Activated CD8-positive, alpha-beta memory T cell treated with anti-CD3 and anti-CD28 coated beads for 24 hours (primary cell): ENCODE data around the gene AKAP9.
"Not testable (repeated sequence)": the region's sequence is repeated elsewhere in the genome, so short reads cannot be mapped to it uniquely, and the experiment has no call there.

ENCODE experiments used
- DNase-seq: peaks from one replicate; pipeline ENCODE4 v3.0.0-alpha.2; 2020

Gene AKAP9

DNA sequence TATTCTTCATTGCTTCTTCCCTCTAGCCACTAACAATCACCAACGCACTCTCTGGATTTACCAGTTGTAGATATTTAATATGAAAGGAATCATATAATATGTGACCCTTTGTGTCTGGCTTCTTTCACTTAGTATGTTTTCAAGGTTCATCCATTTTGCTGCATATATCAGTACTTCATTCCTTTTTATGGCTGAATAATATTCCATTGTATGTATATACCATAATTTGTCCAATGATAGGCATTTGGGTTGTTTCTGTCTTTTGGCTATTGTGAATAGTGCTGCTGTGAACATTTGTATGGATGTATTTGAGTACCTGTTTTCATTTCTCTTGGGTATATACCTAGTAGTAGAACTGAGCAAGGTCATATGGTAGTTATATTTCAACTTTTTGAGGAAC lies 7.3 kb downstream of the AKAP9 start:
- no peak for DNase-seq

DNA sequence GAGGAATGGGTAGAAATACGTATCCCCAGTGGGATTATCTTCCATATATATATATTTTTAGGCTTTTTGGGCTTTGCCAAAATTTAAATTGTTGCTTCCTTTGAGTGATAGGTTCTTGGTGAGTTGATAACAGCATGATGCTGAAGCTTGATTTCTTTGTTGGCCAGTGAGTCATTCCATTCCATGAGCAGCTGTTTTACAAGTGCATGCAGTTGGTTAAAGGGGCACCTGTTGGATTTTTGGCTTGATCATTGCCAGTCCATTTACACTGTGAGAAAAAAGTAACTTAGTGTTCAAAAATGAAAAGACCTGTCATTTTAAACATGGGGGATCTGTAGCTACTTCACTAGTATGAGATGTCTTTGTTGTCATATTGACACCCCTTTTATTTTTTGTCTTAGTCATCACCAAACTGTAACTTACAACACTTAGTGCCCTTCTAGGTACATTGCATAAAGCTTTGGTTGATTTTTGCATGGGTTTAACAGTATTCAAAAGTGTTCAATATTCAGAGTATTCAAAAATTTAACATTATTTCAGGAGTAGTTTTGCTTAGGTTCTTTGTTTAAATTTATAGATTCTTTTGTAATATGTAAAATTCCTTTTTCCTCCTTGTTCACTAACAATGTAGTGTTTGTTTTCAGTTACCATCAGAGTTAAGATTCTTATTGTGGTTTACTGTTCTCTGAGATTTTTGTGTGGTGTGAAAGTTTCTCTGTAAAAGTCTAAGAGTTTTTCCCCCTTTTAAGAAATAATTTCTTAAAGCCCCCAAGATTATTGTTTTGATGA lies 8.8 kb downstream of the AKAP9 start:
- DNase-seq = no peak

DNA sequence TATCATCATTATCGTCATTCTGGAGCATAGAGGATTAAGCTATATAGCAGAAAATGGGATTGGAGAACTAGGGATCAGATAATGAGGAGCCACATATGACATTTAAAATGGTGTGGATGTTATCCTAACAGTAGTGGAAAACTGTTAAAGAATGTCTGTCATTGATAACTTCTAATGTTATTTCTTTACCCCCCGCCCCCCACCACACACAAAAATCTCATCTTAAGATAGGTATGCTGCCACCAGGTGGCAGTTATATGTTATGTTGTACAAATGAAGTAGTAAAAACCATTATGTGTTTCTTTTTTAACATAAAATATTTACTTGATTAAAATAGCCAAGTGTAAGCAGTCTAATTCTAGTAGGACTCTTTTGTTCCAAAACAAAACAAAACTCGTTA lies 13.0 kb downstream of the AKAP9 start:
- DNase-seq = no peak

DNA sequence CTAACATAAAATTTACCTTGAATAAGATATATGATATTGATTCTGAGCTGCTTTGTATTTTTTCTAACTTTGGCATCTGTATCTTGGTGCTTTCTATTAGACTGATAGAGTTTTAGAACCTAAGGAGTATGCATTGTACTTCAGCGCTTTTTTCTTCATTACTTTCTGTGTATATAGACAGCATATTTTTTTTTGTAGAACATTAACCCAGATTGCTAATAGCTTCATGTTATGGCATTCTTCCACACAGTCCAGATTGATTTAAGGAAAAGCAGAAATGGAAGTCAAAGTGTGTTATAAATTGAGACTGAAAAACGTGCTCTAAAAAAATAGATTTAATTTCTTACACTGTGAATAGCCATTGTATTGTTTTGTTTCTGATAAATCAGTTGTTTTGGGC lies 15.8 kb downstream of the AKAP9 start:
- not testable (repeated sequence) for DNase-seq

DNA sequence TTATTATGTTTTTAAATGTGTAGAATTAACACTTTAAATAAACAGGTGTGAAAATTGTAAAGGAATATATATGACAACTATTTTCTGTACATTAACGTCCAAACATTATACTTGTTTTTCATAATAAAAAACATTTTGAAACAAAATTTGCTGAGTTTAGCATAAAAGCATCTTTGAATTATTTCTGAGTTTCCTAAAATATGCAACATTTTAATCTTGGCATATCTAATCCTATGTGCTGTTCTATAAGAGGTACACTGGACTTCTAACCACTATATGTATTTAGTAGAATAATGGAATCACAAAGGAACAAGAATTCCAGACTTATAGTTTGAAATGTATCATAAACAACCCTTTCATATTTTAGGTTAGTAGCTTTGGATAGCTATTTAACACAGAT lies 16.6 kb downstream of the AKAP9 start:
- no peak for DNase-seq

DNA sequence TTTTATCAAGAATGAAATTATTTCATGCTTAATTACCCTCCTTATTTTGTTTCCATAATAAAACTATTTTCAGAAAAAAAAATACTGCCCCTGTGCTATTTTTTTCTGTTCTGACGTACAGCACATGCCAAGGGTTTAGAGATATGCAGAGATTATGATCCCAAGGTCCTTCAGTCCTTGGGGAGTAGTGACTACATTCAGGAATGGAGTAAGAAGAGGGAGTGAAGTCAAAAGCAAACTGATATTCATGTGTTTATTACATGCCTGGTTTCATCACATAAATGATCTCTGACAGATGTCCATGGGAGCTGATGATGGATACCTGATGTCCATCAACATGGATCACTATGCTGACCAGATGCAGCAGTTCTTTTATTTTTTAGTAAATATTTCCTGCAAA lies 17.2 kb downstream of the AKAP9 start:
- no peak for DNase-seq

DNA sequence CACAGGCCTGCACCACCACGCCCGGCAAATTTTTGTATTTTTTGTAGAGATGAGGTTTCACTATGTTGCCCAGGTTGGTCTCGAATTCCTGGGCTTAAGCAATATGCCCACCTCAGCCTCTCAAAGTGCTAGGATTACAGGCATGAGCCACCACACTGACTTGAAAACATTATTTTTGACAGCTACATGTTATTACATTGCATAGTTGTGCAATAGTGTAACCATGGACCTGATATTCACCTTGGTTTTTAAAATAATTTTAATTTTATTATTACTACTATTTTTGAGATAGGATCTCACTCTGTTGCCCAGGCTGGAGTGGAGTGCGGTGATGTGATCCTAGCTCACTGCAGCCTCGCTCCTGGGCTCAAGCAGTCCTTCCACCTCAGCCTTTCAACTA lies 18.4 kb downstream of the AKAP9 start:
- DNase-seq = no peak

DNA sequence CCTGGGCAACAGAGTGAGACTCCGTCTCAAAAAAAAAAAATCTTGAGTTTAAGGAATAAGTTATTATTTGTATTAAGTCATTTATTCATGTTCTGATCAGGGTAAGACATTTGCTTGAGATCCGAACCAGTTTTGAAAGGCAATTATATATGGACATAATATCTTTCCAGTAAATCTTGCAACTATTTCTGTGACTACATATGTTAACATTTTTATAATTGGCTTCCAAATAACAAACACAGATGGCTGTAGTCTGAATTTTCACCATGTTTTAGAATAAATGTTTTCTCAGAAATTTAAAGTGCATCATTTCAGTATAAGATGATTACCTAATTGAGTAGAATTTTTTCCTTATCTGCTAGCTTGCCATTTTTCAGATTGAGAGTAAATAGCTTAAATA lies 21.2 kb downstream of the AKAP9 start:
- no peak for DNase-seq

DNA sequence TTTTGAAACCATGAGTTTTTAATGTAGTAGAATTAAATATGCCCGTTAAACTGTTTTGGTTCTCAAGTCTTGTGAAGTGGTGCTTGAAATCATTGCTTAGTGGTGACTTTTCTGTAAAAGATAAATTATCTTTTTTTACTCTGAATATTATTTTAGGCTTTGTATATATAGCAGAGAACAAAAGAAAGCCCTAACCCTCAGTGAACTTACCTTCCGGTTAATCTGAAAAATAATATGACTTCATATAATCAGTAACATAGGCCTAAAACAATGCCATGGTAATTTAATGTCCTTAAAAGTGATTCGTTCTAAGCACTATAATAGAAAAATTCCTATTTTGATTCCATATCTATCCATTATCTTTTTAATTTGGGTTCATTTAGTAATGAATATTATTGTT lies 21.8 kb downstream of the AKAP9 start:
- DNase-seq = no peak

DNA sequence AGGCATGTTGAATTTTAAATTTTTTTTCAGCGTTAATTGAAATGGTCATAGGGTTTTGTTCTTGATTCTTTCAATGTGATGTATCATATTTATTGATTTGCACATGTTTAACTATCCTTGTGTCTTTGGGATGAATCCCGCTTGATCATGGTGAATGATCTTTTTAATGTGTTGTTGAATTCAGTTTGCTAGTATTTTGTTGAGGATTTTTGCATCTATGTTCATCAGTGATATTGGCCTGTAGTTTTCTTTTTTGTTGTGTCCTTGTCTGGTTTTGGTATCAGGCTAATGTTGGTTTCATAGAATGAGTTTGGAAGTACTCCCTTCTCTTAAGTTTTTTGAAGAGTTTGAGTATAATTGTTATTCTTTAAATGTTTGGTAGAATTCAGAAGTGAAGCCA lies 26.9 kb downstream of the AKAP9 start:
- not testable (repeated sequence) for DNase-seq

DNA sequence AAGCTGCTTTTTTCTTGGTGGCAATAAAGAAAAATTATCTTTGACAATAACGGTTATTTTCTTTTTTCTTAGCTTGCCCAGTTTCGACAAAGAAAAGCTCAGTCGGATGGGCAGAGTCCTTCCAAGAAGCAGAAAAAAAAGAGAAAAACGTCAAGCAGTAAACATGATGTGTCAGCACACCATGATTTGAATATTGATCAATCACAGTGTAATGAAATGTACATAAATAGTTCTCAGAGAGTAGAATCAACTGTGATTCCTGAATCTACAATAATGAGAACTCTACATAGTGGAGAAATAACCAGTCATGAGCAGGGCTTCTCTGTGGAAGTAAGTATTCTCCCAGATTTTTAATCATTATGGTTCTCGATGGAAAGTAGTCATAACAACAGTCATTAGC lies 33.0 kb downstream of the AKAP9 start:
- DNase-seq = no peak

DNA sequence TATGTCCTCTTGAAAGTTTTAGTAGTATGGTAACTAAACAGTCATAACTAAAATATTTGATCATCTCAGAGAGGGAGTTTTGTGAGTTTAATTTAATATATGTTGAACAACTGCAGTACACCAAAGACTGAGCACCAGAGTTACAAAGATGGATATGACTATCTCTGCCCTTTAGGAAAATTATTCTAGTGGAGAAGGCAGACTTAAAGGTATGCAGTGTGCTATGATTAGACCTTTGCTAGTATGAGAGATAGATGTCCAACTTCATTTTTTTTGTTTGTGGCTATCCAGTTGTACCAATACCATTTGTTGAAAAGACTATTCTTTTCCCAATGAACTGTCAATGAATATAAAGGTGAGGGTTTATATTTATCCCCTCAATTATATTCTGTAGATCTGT lies 33.4 kb downstream of the AKAP9 start:
- DNase-seq = no peak

DNA sequence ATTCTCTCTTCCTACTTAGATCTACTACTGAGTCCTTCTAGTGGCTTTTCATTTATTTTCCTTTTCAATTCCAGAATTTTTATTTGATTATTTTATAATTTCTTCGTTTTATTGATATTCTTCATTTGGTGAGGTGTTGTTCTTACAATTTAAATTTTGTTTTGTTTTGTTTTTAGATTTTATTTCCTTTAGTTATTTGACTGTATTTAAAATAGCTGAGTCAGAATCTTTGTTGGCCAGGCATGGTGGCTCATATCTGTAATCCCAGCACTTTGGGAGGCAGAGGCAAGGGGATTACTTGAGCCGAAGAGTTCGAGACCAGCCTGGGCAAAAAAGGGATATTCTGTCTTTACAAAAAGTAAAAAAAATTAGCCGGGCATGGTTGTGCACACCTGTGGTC lies 36.1 kb downstream of the AKAP9 start:
- DNase-seq = no peak

DNA sequence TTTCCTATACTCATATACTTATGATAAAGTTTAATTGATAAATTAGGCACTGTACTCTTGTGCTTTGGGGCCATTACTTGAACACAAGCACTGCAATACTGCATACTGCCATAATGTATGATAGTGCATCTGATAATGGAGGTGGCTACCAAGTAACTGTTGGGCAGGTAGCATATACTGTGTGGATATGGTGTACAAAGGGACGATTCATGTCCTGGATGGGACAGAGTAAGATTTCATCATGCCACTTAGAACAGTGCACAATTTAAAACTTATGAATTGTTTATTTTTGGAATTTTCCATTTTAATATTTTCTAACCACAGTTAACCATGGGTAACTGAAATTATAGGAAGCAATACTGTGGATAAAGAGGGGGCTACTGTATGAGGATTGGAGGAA lies 38.9 kb downstream of the AKAP9 start:
- DNase-seq = no peak

DNA sequence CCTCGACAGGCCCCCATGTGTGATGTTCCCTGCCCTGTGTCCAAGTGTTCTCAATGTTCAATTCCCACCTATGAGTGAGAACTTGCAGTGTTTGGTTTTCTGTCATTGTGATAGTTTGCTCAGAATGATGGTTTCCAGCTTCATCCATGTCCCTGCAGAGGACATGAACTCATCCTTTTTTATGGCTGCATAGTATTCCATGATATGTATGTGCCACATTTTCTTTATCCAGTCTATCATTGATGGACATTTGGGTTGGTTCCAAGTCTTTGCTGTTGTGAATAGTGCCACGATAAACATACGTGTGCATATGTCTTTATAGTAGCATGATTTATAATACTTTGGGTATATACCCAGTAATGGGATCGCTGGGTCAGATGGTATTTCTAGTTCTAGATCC lies 41.7 kb downstream of the AKAP9 start:
- not testable (repeated sequence) for DNase-seq

DNA sequence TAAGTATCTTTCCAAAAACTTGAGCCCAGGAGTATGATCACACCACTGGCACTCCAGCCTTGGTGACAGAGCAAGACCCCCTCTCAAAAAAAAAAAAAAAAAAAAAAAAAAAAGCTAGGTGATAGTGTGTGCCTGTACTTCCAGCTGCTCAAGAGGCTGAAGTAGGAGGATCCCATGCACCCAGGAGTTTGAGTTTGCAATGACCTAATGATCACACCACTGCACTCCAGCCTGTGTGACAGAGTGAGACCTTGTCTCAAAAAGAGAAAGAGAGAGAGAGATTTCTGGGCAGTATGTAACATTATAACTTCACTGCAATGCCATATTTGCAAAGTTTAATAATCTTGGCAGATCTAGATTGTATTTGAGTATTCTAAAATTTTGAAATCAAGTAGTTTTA lies 47.6 kb downstream of the AKAP9 start:
- no peak for DNase-seq

DNA sequence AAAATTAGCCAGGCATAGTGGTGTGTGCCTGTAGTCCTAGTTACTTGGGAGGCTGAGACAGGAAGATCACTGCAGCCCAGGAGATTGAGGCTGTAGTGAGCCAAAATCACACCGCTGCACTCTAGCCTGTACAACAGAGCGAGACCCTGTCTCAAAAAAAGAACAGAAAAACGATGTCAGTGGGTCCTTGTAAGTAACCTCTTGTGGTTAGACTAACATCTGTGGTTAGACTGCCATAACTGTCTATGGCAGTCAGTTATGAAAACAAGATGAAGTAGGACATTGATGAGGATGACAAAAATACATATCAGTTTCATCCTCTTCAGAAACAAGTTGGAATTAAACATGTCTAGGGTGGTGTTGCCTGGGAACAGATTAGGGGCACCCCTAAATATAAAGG lies 53.3 kb downstream of the AKAP9 start:
- DNase-seq = no peak

DNA sequence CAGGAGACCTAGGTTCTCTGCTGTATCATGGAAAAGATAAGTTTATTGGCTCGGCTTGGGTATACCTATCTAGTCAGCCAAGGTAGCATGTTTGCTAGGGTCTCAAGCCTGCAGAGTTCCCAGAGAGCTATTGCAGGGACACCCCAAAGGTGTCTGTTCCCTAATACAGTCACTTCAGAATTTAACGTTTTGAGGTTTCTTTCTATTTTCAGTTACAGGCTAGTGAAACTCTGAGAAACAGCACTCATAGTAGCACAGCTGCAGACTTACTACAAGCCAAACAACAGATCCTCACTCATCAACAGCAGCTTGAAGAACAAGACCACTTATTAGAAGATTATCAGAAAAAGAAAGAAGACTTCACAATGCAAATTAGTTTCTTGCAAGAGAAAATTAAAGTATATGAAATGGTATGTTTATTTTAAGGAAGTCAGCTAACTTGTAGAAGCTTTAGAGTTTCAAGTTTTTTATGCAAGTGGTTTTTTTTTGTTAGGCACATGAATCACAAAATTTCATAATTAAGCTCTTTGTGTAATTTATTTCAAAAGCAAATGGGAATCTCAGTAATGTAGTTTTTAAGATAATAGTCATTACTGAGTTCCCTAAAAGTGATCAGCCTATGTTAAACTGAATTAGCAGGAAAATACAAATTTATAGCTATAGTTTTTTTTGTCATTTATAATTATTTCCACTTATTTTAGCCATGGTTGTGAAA lies 54.9 kb downstream of the AKAP9 start:
- DNase-seq = no peak

DNA sequence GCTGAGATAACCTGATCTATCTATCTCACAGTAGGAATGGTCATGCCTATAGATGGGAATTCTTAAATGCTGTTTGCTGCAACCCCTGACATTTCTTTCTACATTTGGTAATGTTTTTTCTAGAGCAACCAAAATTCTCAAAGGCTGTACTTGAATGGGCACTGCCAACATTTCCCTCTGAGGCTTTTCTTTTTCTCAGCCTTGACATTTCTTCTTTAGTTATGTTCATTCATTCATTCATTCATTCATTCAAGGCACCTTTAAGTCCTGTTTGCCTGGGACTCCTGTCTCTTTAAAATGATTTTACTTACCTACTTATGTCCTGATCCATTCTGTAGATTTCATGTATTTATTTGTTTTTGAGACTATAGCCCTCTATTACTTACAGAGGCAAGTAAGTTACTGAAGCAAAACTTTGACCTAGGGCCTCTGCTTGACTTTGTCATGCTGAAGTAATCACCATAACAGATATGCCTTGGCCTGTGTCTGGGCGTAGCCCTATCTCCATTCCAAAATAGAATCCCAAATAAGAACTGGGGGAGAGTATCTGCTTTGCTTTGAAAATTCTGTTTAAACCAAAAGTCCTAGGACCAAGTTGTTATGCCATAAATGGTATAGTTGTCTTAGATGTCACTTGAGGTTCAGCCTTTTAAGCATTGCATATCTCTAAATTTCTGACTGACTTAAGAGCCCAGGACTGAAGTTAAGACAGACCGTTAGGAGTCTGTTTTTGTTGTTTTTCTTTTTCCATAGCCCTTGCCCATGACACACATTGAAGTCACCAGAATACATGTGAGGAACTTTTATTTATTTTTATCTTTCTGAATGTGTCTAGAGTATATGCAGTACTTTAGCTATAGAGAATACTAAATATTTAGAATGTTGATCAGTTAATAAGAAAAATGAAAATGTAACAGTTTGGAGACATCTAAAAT lies 59.2 kb downstream of the AKAP9 start:
- no peak for DNase-seq

DNA sequence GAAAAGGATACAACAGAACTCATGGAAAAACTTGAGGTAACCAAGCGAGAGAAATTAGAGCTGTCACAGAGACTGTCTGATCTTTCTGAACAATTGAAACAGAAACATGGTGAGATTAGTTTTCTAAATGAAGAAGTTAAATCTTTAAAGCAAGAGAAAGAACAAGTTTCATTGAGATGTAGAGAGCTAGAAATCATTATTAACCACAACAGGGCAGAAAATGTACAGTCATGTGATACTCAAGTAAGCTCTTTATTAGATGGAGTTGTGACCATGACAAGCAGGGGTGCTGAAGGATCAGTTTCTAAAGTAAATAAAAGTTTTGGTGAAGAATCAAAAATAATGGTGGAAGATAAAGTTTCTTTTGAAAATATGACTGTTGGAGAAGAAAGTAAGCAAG lies 62.1 kb downstream of the AKAP9 start:
- DNase-seq = no peak

DNA sequence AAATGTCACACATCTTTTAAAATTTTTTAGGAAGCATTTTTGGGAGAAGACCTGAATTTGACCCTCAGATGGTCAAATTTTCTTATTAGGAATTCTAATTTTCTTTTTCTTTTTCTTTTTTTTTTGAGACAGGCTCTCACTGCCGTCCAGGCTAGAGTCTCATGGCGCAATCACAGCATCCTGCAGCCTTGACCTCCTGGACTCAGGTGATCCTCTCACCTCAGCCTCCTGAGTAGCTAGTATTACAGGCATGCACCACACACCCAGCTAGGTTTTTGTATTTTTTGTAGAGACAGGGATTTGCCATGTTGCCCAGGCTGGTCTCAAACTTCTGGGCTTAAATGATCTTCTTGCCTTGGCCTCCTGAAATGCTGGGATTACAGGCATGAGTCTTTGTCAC lies 65.4 kb downstream of the AKAP9 start:
- DNase-seq = no peak

DNA sequence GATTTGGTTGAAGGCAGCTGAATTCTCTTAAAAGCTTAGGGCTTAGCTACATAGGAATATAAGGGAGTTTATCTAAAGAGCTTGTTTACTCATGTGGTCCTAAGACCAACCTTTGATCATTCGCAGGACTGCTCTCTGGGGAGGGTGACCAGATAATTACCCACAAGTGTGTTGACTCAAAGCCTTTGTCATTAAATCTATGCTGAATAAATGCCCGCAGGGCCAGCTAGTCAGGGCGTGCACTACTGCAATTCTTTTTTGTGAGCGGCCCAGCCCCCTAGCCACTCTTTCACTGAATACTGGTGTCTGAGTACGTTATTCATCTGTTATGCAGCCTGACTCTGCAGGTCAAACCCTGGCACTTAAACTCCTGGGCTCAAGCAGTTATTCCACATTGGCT lies 69.6 kb downstream of the AKAP9 start:
- no peak for DNase-seq

DNA sequence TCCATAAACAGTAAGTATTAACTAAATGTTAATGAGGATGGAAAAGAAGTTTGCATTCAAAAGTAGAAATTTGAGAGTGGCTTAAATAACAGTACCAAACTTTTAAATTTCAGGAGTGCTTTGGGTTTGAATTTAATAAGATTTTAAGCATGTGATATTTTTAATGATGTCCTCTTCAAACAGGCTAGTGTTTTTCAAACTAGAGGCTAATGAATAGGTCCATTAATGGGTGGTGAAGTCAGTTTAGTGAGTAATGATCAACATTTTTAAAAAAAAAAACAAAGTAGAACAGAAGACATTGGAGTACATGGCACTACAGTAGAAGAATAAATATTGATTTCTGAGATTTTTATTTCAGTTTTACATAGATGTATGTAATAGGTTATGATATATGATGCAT lies 72.9 kb downstream of the AKAP9 start:
- DNase-seq = no peak

DNA sequence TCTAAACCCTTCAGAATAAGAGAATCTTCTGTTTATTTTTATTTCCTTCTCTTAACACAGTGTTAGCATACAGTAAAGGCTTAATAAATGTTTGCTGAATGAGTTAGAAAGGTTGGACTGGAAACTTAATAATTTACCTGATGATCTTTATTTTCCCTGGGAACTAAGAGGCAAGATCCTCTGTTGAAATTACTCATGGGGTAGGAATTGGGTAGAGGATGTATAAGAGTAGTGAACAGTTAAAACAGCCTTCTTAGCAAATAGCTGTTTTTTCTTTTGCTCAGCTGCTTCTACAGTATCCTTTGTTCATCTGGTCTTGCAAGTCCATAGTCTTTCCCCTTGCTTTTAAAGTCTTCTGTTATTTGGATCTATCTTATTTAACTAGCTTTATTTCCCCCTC lies 80.0 kb downstream of the AKAP9 start:
- no peak for DNase-seq
